Panc1 (cell line): ENCODE measurements around the gene MYO5B. TPM values are rescaled to one million over a fixed set of nuclear protein-coding genes. Genes with fewer than 3 reads are reported as not detected.

Experiments used
- ATAC-seq: fragments of 200-7000 bp; cut with Tn5 transposase; 2 replicates; pipeline ENCODE4 v1.9.1; 2020; ENCODE audit warnings: mild to moderate bottlenecking, moderate library complexity
- BruUV-seq: library from RNA; stranded (reverse); fragments of 400-500 nt; replicated peaks from 2 replicates; lab custom pipeline; 2021; lab: Mats Ljungman, UMichigan
- CTCF ChIA-PET: fragments of 300-600 bp; sonication (Branson Sonifier 250); formaldehyde crosslinking; loops from one replicate; lab custom pipeline; 2022; ENCODE audit warnings: antibody characterized with exemption; lab: Charles Lee
- POLR2A ChIA-PET: fragments of 300-600 bp; sonication (Branson Sonifier 250); formaldehyde crosslinking; loops from one replicate; lab custom pipeline; 2022; ENCODE audit warnings: antibody characterized with exemption; lab: Charles Lee
- DNase-seq: peaks from one replicate; pipeline ENCODE4 v3.0.0-alpha.2; 2010; ENCODE audit warnings: low read depth, low spot score
- H3K27ac ChIP-seq: 2 replicates; pipeline ENCODE4 v1.5.1; 2011; ENCODE audit warnings: mild to moderate bottlenecking, low read length, inconsistent platforms
- H3K27me3 ChIP-seq: fragments of 200-500 bp; sonication (Bioruptor generic); 2 replicates; pipeline ENCODE4 v1.6.0; 2014; ENCODE audit warnings: low read length, inconsistent platforms; ENCODE audit not compliant: control insufficient read depth, insufficient read depth
- H3K36me3 ChIP-seq: fragments of 200-500 bp; sonication (Bioruptor generic); 2 replicates; pipeline ENCODE4 v1.5.1; 2014; ENCODE audit warnings: inconsistent platforms, mild to moderate bottlenecking, low read length, moderate library complexity; ENCODE audit not compliant: control insufficient read depth, insufficient read depth
- H3K4me1 ChIP-seq: 2 replicates; pipeline ENCODE4 v1.5.1; 2011; ENCODE audit warnings: inconsistent platforms, mild to moderate bottlenecking, low read length, moderate library complexity; ENCODE audit not compliant: control insufficient read depth, insufficient read depth
- H3K4me3 ChIP-seq, 2 experiments: 2 replicates each; pipeline ENCODE4 v1.5.1; 2011 to 2012; ENCODE audit warnings: low read depth in 2 of 2, low read length in 2 of 2, mild to moderate bottlenecking in 2 of 2, inconsistent platforms in 1 of 2, moderate library complexity in 1 of 2
- H3K9me3 ChIP-seq: fragments of 200-500 bp; sonication (Bioruptor generic); 2 replicates; pipeline ENCODE4 v1.5.1; 2014; ENCODE audit warnings: low read depth, mild to moderate bottlenecking, inconsistent platforms, low read length, moderate library complexity; ENCODE audit not compliant: control insufficient read depth, insufficient read depth
- POLR2AphosphoS5 ChIP-seq: IDR thresholded peaks from 2 replicates; pipeline ENCODE4 v1.6.1; 2012; ENCODE audit warnings: mild to moderate bottlenecking, low read depth, low read length, moderate library complexity
- SIN3A ChIP-seq: IDR thresholded peaks from 2 replicates; pipeline ENCODE4 v1.6.1; 2012; ENCODE audit warnings: low read depth, mild to moderate bottlenecking, low read length, moderate library complexity, borderline replicate concordance; ENCODE audit not compliant: insufficient read depth
- TCF7L2 ChIP-seq: IDR thresholded peaks from 2 replicates; pipeline ENCODE4 v1.6.1; 2011; ENCODE audit warnings: mild to moderate bottlenecking, low read depth, low read length, inconsistent platforms
- in situ Hi-C: cut with HindIII; loops from 2 replicates; pipeline ENCODE4 v1.10.0; 2016; ENCODE audit warnings: low sequenced_read_pairs, low pct_unique_long_range_greater_than_20kb
- intact Hi-C: fragments of 100-400 bp; cut with micrococcal nuclease; formaldehyde crosslinking; loops from one replicate; pipeline ENCODE4 v1.10.0; 2022; ENCODE audit not compliant: unreplicated experiment
- total RNA-seq: library from RNA; stranded (reverse); gene quantifications from one replicate; pipeline ENCODE4 v1.2.1, GENCODE V29; 2021; ENCODE audit not compliant: unreplicated experiment
- TF ChIP-seq, protein P1 (sequence below), 2 experiments: IDR thresholded peaks; 2 replicates each; pipeline ENCODE4 v1.6.1; 2011 to 2012; ENCODE audit warnings: low read depth in 2 of 2, control low read depth in 1 of 2, low read length in 1 of 2, mild to moderate bottlenecking in 1 of 2, moderate library complexity in 1 of 2; ENCODE audit not compliant: insufficient read depth in 1 of 2
- TF ChIP-seq, protein P2 (sequence below): fragments of 450-650 bp; IDR thresholded peaks from 2 replicates; pipeline ENCODE4 v1.5.1; 2017; ENCODE audit warnings: mild to moderate bottlenecking

The MYO5B gene
- total RNA-seq, 1 experiment from 2014 or later: 0.31 TPM

DNA sequence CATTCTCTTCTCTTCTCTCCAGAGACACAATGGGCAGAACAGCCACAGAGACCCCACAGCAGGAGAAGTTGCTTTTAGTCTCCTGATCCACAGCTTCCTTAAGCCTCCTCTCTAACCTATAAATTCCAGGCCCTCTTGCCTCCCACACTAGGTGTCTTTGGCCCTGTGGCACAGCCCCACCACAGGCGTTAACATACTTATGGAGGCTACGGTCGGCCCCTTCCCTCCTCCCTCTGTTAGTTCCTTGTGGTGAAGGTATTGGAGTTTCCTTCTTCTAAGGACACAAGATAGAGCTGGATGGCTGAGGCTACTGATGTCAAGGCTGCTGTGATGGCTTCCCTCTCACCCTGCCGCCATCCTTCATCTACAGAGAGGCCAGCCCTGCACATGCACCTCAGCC lies 258.1 kb downstream of the MYO5B start:
- TF ChIP-seq SIN3A: no peak
- TF ChIP-seq TCF7L2: no peak
- TF ChIP-seq, protein P1, sequence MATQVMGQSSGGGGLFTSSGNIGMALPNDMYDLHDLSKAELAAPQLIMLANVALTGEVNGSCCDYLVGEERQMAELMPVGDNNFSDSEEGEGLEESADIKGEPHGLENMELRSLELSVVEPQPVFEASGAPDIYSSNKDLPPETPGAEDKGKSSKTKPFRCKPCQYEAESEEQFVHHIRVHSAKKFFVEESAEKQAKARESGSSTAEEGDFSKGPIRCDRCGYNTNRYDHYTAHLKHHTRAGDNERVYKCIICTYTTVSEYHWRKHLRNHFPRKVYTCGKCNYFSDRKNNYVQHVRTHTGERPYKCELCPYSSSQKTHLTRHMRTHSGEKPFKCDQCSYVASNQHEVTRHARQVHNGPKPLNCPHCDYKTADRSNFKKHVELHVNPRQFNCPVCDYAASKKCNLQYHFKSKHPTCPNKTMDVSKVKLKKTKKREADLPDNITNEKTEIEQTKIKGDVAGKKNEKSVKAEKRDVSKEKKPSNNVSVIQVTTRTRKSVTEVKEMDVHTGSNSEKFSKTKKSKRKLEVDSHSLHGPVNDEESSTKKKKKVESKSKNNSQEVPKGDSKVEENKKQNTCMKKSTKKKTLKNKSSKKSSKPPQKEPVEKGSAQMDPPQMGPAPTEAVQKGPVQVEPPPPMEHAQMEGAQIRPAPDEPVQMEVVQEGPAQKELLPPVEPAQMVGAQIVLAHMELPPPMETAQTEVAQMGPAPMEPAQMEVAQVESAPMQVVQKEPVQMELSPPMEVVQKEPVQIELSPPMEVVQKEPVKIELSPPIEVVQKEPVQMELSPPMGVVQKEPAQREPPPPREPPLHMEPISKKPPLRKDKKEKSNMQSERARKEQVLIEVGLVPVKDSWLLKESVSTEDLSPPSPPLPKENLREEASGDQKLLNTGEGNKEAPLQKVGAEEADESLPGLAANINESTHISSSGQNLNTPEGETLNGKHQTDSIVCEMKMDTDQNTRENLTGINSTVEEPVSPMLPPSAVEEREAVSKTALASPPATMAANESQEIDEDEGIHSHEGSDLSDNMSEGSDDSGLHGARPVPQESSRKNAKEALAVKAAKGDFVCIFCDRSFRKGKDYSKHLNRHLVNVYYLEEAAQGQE (IDR thresholded peaks at IDR 0.05; ENCODE audit: insufficient read depth in 1 of 2, low read depth in 2 of 2, low read length in 1 of 2): no peak
- ChIA-PET CTCF (no interaction called here), POLR2A (no interaction called here)
- Histone ChIP-seq H3K4me3 (no peak overlapping the region), H3K36me3 (no peaks in the 10 kb centered on the region), H3K27me3 (no peaks in the 10 kb centered on the region), H3K4me1 (no peaks in the 10 kb centered on the region), H3K27ac (no peak overlapping the region), H3K9me3 (no peaks in the 10 kb centered on the region)
- in situ Hi-C loops (no loop called here), intact Hi-C loops (no loop called here)
- no peak for DNase-seq
- BruUV-seq: no TSS peak
- no peak for ATAC-seq

GRCh38 chr18:49935215-49935614 lies 259.7 kb downstream of the MYO5B start:
- no peak for DNase-seq
- no peak for ATAC-seq
- intact Hi-C loops (no loop called here), in situ Hi-C loops (no loop called here)
- Histone ChIP-seq H3K9me3 (no peaks in the 10 kb centered on the region), H3K4me1 (no peaks in the 10 kb centered on the region), H3K36me3 (no peaks in the 10 kb centered on the region), H3K27me3 (no peaks in the 10 kb centered on the region), H3K27ac (no peak overlapping the region), H3K4me3 (no peak overlapping the region)
- ChIA-PET CTCF (no interaction called here), POLR2A (no interaction called here)
- TF ChIP-seq, protein P2, sequence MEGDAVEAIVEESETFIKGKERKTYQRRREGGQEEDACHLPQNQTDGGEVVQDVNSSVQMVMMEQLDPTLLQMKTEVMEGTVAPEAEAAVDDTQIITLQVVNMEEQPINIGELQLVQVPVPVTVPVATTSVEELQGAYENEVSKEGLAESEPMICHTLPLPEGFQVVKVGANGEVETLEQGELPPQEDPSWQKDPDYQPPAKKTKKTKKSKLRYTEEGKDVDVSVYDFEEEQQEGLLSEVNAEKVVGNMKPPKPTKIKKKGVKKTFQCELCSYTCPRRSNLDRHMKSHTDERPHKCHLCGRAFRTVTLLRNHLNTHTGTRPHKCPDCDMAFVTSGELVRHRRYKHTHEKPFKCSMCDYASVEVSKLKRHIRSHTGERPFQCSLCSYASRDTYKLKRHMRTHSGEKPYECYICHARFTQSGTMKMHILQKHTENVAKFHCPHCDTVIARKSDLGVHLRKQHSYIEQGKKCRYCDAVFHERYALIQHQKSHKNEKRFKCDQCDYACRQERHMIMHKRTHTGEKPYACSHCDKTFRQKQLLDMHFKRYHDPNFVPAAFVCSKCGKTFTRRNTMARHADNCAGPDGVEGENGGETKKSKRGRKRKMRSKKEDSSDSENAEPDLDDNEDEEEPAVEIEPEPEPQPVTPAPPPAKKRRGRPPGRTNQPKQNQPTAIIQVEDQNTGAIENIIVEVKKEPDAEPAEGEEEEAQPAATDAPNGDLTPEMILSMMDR: no peak
- BruUV-seq: no TSS peak

GRCh38 chr18:49934457-49934856 lies 260.5 kb downstream of the MYO5B start:
- ATAC-seq: no peak
- CTCF ChIA-PET: no interaction called here
- TF ChIP-seq, protein P1 (IDR thresholded peaks at IDR 0.05; ENCODE audit: insufficient read depth in 1 of 2, low read depth in 2 of 2, low read length in 1 of 2): no peak
- TF ChIP-seq SIN3A (no peak), TCF7L2 (no peak), POLR2AphosphoS5 (no peak)
- TF ChIP-seq, protein P2: no peak

More at GRCh38 chr18:49934457-49934856, 260.5 kb downstream of the MYO5B start:
- no peak overlapping the region for H3K4me3 ChIP-seq
- H3K4me1 ChIP-seq: no peaks in the 10 kb centered on the region
- in situ Hi-C loops: no loop called here
- no peaks in the 10 kb centered on the region for H3K9me3 ChIP-seq
- H3K36me3 ChIP-seq: no peaks in the 10 kb centered on the region
- POLR2A ChIA-PET: no interaction called here
- H3K27ac ChIP-seq: no peak overlapping the region
- H3K27me3 ChIP-seq: no peaks in the 10 kb centered on the region
- DNase-seq: no peak
- BruUV-seq: no TSS peak
- intact Hi-C loops: no loop called here
